ENCODE measurements around the gene GZMM. TPM values are rescaled to one million over a fixed set of nuclear protein-coding genes. Genes with fewer than 3 reads are reported as not detected.

GZMM gene
- total RNA-seq, 1 experiment from 2014 or later, result 0.66 TPM

- H3K36me3 Mint-ChIP-seq (ENCODE audit: insufficient read depth in 1 of 3, low read depth in 3 of 3), result peaks cover 10 to 26% (median 10%) of the 10 kb centered on the region in 3 experiments; a peak in 6 of 7 replicates
- H3K18ac ChIP-seq (ENCODE audit: insufficient read length, low read depth, low read length), result no peak overlapping the region
- peak overlapping the region; percentile 53 to 77 for H3K4me3 Mint-ChIP-seq
- H4K20me1 ChIP-seq (ENCODE audit: control insufficient read depth, insufficient read depth, insufficient read length), result peaks cover 5% of the 10 kb centered on the region
- peaks cover 19 to 20% of the 10 kb centered on the region in 2 experiments for H3K4me1 Mint-ChIP-seq
- H3K27ac Mint-ChIP-seq, result peak overlapping the region in 2 of 3 experiments; percentile 13 to 94; a peak in 3 of 7 replicates
- no peaks in the 10 kb centered on the region for H3K79me1 ChIP-seq (ENCODE audit: insufficient read depth, low read depth, low read length, poor library complexity, severe bottlenecking)
- no peak overlapping the region for H2AFZ ChIP-seq (ENCODE audit: low read length)
- no peaks in the 10 kb centered on the region for H3K79me2 ChIP-seq (ENCODE audit: insufficient read depth, low read length)
- H2BK20ac ChIP-seq (ENCODE audit: low read depth, low read length, poor library complexity, severe bottlenecking), result no peak overlapping the region
- TF ChIP-seq CTCF (conservative IDR thresholded peaks at IDR 0.05), result no peak
- no peak overlapping the region for H4K5ac ChIP-seq (ENCODE audit: insufficient read length, low read depth, low read length)
- no peak overlapping the region for H2BK12ac ChIP-seq (ENCODE audit: insufficient read length, low read depth, low read length)
- peak; percentile 78 for DNase-seq
- H3K9ac ChIP-seq (ENCODE audit: extremely low read depth, insufficient read length, low read length), result no peak overlapping the region
- H2AK5ac ChIP-seq (ENCODE audit: insufficient read length, low read length), result no peak overlapping the region
- H3K23me2 ChIP-seq (ENCODE audit: insufficient read length, low read depth, low read length, poor library complexity, severe bottlenecking), result peaks cover 8% of the 10 kb centered on the region
- H3K27ac ChIP-seq (ENCODE audit: insufficient read length, low read depth, low read length), result no peak overlapping the region
- H3K14ac ChIP-seq (ENCODE audit: insufficient read depth, low read length), result no peak overlapping the region
- H3K4me1 ChIP-seq (ENCODE audit: insufficient read depth, low read length), result no peaks in the 10 kb centered on the region
- H3K27me3 ChIP-seq (ENCODE audit: insufficient read depth, low read length), result no peaks in the 10 kb centered on the region
- no peak overlapping the region for H2BK5ac ChIP-seq (ENCODE audit: insufficient read length, low read length)
- WGBS (ENCODE audit: extremely low coverage, insufficient read length, low lambda C conversion rate), result no CpG with 5 or more reads among the region's 30 CpGs
- H3K56ac ChIP-seq (ENCODE audit: insufficient read length, low read depth, low read length), result no peak overlapping the region
- no peak overlapping the region for H4K91ac ChIP-seq (ENCODE audit: insufficient read length, low read depth, low read length)
- H2BK15ac ChIP-seq (ENCODE audit: low read depth, low read length), result no peak overlapping the region
- peaks cover 9% of the 10 kb centered on the region for H3K27me3 Mint-ChIP-seq (ENCODE audit: low read depth)
- H3K4me2 ChIP-seq (ENCODE audit: insufficient read depth, insufficient read length, low read length), result peak overlapping the region; percentile 38
- no peak overlapping the region for H3T11ph ChIP-seq (ENCODE audit: low read length)
- no peak overlapping the region for H4K8ac ChIP-seq (replicated peaks; ENCODE audit: insufficient read length, low read depth, low read length)
- peaks cover 5 to 7% of the 10 kb centered on the region in 2 experiments; a peak in 3 of 5 replicates for H3K9me3 Mint-ChIP-seq
- no peak overlapping the region for H3K4ac ChIP-seq (ENCODE audit: low read depth, low read length)
- H2BK120ac ChIP-seq (ENCODE audit: low read depth, low read length, poor library complexity, severe bottlenecking), result no peak overlapping the region
- no peaks in the 10 kb centered on the region for H3K9me3 ChIP-seq (ENCODE audit: control insufficient read depth, low read depth, low read length)
- no peak overlapping the region for H3K23ac ChIP-seq (ENCODE audit: insufficient read length, low read depth, low read length)
Measured at GRCh38 chr19:511101-511851, 32.6 kb upstream of the GZMM start.
